ENCODE measurements around the gene GNG10.
"Not testable (repeated sequence)": the region's sequence is repeated elsewhere in the genome, so short reads cannot be mapped to it uniquely, and the experiment has no call there.

The GNG10 gene

GRCh38 chr9:111661150-111661801 lies at the start of gene GNG10:
TSS of gene GNG10 (plus strand) at chr9:111661605. CDS start at chr9:111661635, 30 bp downstream.
- peak; percentile 94 for DNase-seq (ENCODE audit: low spot score)

- no peak for DNase-seq (ENCODE audit: low spot score)
Measured at GRCh38 chr9:111613436-111614040, 47.9 kb upstream of the GNG10 start.

GRCh38 chr9:111615928-111616327 lies 45.5 kb upstream of the GNG10 start:
- DNase-seq (ENCODE audit: low spot score): no peak

GRCh38 chr9:111617349-111617748 lies 44.1 kb upstream of the GNG10 start:
- DNase-seq (ENCODE audit: low spot score): not testable (repeated sequence)

GRCh38 chr9:111621895-111622480 lies 39.4 kb upstream of the GNG10 start:
- DNase-seq (ENCODE audit: low spot score): peak; percentile 59

GRCh38 chr9:111622626-111623025 lies 38.8 kb upstream of the GNG10 start:
- no peak for DNase-seq (ENCODE audit: low spot score)

- no peak for DNase-seq (ENCODE audit: low spot score)
Measured at GRCh38 chr9:111627260-111627963, 34.0 kb upstream of the GNG10 start.

- DNase-seq (ENCODE audit: low spot score): no peak
Measured at GRCh38 chr9:111628411-111628810, 33.0 kb upstream of the GNG10 start.

GRCh38 chr9:111630182-111630963 lies 31.0 kb upstream of the GNG10 start:
- peak; percentile 36 for DNase-seq (ENCODE audit: low spot score)

GRCh38 chr9:111630964-111631213 lies 30.5 kb upstream of the GNG10 start:
- no peak for DNase-seq (ENCODE audit: low spot score)

GRCh38 chr9:111631214-111631971 lies 30.0 kb upstream of the GNG10 start, which contains the start of gene DNAJC25:
TSS of gene DNAJC25 (plus strand) at chr9:111631334. CDS start at chr9:111631408, 74 bp downstream.
- peak; percentile 99 for DNase-seq (ENCODE audit: low spot score)

GRCh38 chr9:111632060-111632459 lies 29.3 kb upstream of the GNG10 start:
- no peak for DNase-seq (ENCODE audit: low spot score)

- DNase-seq (ENCODE audit: low spot score): peak; percentile 41
Measured at GRCh38 chr9:111632695-111633388, 28.6 kb upstream of the GNG10 start.

- no peak for DNase-seq (ENCODE audit: low spot score)
Measured at GRCh38 chr9:111633389-111633736, 28.0 kb upstream of the GNG10 start.

GRCh38 chr9:111634860-111635259 lies 26.5 kb upstream of the GNG10 start:
- no peak for DNase-seq (ENCODE audit: low spot score)

- DNase-seq (ENCODE audit: low spot score): no peak
Measured at GRCh38 chr9:111637421-111637950, 23.9 kb upstream of the GNG10 start.

GRCh38 chr9:111644195-111644772 lies 17.1 kb upstream of the GNG10 start:
- DNase-seq (ENCODE audit: low spot score): no peak

- no peak for DNase-seq (ENCODE audit: low spot score)
Measured at GRCh38 chr9:111645806-111646205, 15.6 kb upstream of the GNG10 start.

- no peak for DNase-seq (ENCODE audit: low spot score)
Measured at GRCh38 chr9:111646417-111646816, 15.0 kb upstream of the GNG10 start.

GRCh38 chr9:111648066-111648465 lies 13.3 kb upstream of the GNG10 start:
- DNase-seq (ENCODE audit: low spot score): no peak
